BE2C (cell line): Measurements from ENCODE around the gene TMEM51.
A peak's percentile ranks its signal among the peaks of the same experiment; 100 is the strongest.

Source experiments
- DNase-seq: peaks from one replicate; pipeline ENCODE4 v3.0.0-alpha.2; 2020
- H3K27me3 ChIP-seq: fragments of 250-450 bp; sonication (Bioruptor Pico); 2 replicates; pipeline ENCODE4 v1.5.1; 2020; ENCODE audit warnings: mild to moderate bottlenecking
- H3K36me3 ChIP-seq: fragments of 250-450 bp; sonication (Bioruptor Pico); 2 replicates; pipeline ENCODE4 v1.5.1; 2020; ENCODE audit warnings: mild to moderate bottlenecking
- H3K4me1 ChIP-seq: fragments of 250-450 bp; sonication (Bioruptor Pico); 2 replicates; pipeline ENCODE4 v1.5.1; 2020
- H3K4me3 ChIP-seq: 2 replicates; pipeline ENCODE4 v1.5.1; 2011; ENCODE audit warnings: low read depth, low read length
- H3K9me3 ChIP-seq: fragments of 250-450 bp; sonication (Bioruptor Pico); 2 replicates; pipeline ENCODE4 v1.5.1; 2020
- CTCF ChIP-seq: IDR thresholded peaks from 2 replicates; pipeline ENCODE4 v1.5.1; 2012; ENCODE audit warnings: mild to moderate bottlenecking, low read depth, low read length

Gene TMEM51

GRCh38 chr1:15179485-15179883 is 25.9 kb downstream of the TMEM51 start:
- peaks cover 13% of the 10 kb centered on the region for H3K4me1 ChIP-seq
- TF ChIP-seq CTCF = no peak
- no peaks in the 10 kb centered on the region for H3K27me3 ChIP-seq
- DNase-seq = no peak
- no peaks in the 10 kb centered on the region for H3K36me3 ChIP-seq
- no peaks in the 10 kb centered on the region for H3K9me3 ChIP-seq
- H3K4me3 ChIP-seq = no peak overlapping the region

GRCh38 chr1:15180189-15180588 is 26.6 kb downstream of the TMEM51 start:
- DNase-seq = peak; percentile 68
- Histone ChIP-seq H3K27me3 (no peaks in the 10 kb centered on the region), H3K36me3 (no peaks in the 10 kb centered on the region), H3K9me3 (no peaks in the 10 kb centered on the region), H3K4me1 (peaks cover 13% of the 10 kb centered on the region), H3K4me3 (no peak overlapping the region)
- TF ChIP-seq CTCF = no peak

- DNase-seq = no peak
- Histone ChIP-seq H3K4me3 (no peak overlapping the region), H3K27me3 (no peaks in the 10 kb centered on the region), H3K4me1 (peaks cover 13% of the 10 kb centered on the region), H3K36me3 (no peaks in the 10 kb centered on the region), H3K9me3 (no peaks in the 10 kb centered on the region)
- TF ChIP-seq CTCF = no peak
These were observed 27.5 kb downstream of the TMEM51 start for GRCh38 chr1:15180945-15181523.

- TF ChIP-seq CTCF = no peak
- Histone ChIP-seq H3K36me3 (no peaks in the 10 kb centered on the region), H3K9me3 (no peaks in the 10 kb centered on the region), H3K4me1 (peaks cover 15% of the 10 kb centered on the region), H3K27me3 (no peaks in the 10 kb centered on the region), H3K4me3 (no peak overlapping the region)
- no peak for DNase-seq
These were observed 28.0 kb downstream of the TMEM51 start for GRCh38 chr1:15181564-15181963.

- Histone ChIP-seq H3K36me3 (no peaks in the 10 kb centered on the region), H3K9me3 (no peaks in the 10 kb centered on the region), H3K4me3 (no peak overlapping the region), H3K27me3 (no peaks in the 10 kb centered on the region), H3K4me1 (peaks cover 22% of the 10 kb centered on the region)
- TF ChIP-seq CTCF = no peak
- DNase-seq = no peak
These were observed 31.1 kb downstream of the TMEM51 start for GRCh38 chr1:15184436-15185241.

- Histone ChIP-seq H3K4me1 (peaks cover 17% of the 10 kb centered on the region), H3K4me3 (no peak overlapping the region), H3K9me3 (no peaks in the 10 kb centered on the region), H3K36me3 (no peaks in the 10 kb centered on the region), H3K27me3 (no peaks in the 10 kb centered on the region)
- DNase-seq = no peak
- TF ChIP-seq CTCF = no peak
These were observed 32.1 kb downstream of the TMEM51 start for GRCh38 chr1:15185617-15186016.
